ENCODE measurements around the gene CHRNB2.
"Not testable (repeated sequence)": the region's sequence is repeated elsewhere in the genome, so short reads cannot be mapped to it uniquely, and the experiment has no call there.

CHRNB2 gene

GRCh38 chr1:154567386-154568156 is at the start of gene CHRNB2:
CHRNB2 (plus strand) TSS chr1:154567778; CDS start chr1:154568045, 267 bp downstream.
- FAIRE-seq: no peak

GRCh38 chr1:154519591-154519991 is 48.0 kb upstream of the CHRNB2 start:
- no peak for FAIRE-seq

GRCh38 chr1:154520333-154520732 is 47.2 kb upstream of the CHRNB2 start:
- no peak for FAIRE-seq

GRCh38 chr1:154521695-154522094 is 45.9 kb upstream of the CHRNB2 start:
- FAIRE-seq: no peak

- no peak for FAIRE-seq
Measured at GRCh38 chr1:154524881-154525280, 42.7 kb upstream of the CHRNB2 start.

GRCh38 chr1:154527192-154527591 is 40.4 kb upstream of the CHRNB2 start:
- no peak for FAIRE-seq

- no peak for FAIRE-seq
Measured at GRCh38 chr1:154529308-154529707, 38.3 kb upstream of the CHRNB2 start.

GRCh38 chr1:154531950-154532349 is 35.6 kb upstream of the CHRNB2 start:
- not testable (repeated sequence) for FAIRE-seq

- no peak for FAIRE-seq
Measured at GRCh38 chr1:154533952-154534844, 33.4 kb upstream of the CHRNB2 start.

GRCh38 chr1:154536570-154536969 is 31.0 kb upstream of the CHRNB2 start:
- FAIRE-seq: no peak

GRCh38 chr1:154539486-154540483 is 27.8 kb upstream of the CHRNB2 start:
- no peak for FAIRE-seq

GRCh38 chr1:154541231-154541630 is 26.3 kb upstream of the CHRNB2 start:
- FAIRE-seq: no peak

- FAIRE-seq: no peak
Measured at GRCh38 chr1:154546264-154547063, 21.1 kb upstream of the CHRNB2 start.

- FAIRE-seq: no peak
Measured at GRCh38 chr1:154547105-154547732, 20.4 kb upstream of the CHRNB2 start.

- FAIRE-seq: no peak
Measured at GRCh38 chr1:154548028-154548427, 19.6 kb upstream of the CHRNB2 start.

GRCh38 chr1:154549202-154549770 is 18.3 kb upstream of the CHRNB2 start:
- FAIRE-seq: no peak

- FAIRE-seq: no peak
Measured at GRCh38 chr1:154550070-154550469, 17.5 kb upstream of the CHRNB2 start.

- FAIRE-seq: no peak
Measured at GRCh38 chr1:154550657-154551056, 16.9 kb upstream of the CHRNB2 start.

- no peak for FAIRE-seq
Measured at GRCh38 chr1:154551474-154551873, 16.1 kb upstream of the CHRNB2 start.

GRCh38 chr1:154552036-154552435 is 15.5 kb upstream of the CHRNB2 start:
- FAIRE-seq: no peak

Data from endometrium (tissue), 2 donors.